RCC 7860 (cell line): ENCODE measurements around the gene FCRL6.

Experiments
- DNase-seq: peaks from one replicate; pipeline ENCODE4 v3.0.0-alpha.2; 2015; ENCODE audit warnings: low spot score
- FAIRE-seq: peaks from 2 replicates; lab custom pipeline; 2012; peaks lifted over from hg19 to GRCh38; lab: Jason Lieb, UNC

Gene FCRL6

DNA sequence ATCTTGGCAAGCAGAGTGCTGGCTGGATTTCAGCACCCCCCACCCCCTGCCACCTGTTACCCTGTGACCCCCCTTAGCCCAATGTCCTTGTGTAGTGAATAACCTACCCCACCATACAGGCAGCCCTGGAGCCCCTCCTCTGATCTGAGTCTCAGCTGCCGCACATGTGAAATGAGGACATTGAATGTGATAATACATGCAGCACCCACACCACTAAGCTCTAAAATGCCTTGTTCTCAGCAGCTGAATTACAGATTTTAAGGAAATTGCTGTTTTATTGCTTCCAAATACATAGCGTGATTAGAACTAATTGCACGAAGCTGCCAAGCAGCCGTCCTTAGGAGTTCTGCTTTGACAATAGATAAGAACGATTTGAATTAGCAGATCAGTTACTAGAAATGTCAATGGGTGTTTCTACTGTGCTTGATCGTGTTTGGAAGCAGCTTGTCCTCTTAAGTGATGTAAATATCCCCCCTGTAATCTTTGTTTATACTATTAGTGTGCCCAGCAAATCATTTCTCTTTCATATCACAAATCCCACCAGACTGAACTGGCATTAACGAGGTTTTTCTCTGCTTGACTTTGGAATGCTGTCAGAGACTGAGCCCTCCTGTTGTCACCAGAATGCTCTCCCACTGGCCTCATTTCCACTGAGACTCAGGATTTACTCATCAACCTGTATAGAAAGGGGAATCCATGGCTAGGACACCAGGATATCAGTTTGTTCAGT lies 29.4 kb downstream of the FCRL6 start:
- no peak for FAIRE-seq

DNA sequence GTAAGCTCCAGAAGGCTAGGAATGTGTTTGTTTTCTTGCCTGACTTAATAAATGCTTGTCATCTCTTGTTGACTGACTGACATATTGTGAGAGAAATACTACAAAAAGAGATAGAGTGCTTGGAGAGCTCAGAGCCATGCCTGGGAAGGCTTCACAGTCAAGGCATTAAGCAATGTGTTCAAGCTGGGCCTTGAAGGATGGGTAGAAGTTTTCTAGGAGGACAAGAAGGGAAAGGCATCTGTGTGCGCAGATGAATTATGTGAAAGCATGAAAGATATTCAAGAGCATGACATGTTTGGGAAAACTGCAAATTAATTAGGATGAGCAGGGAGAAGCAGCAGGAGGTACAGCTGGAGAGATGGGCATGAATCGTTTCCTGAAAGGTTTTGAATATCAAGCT lies 30.1 kb downstream of the FCRL6 start:
- no peak for DNase-seq
- FAIRE-seq: no peak

More for the DNA sequence above, 29.4 kb downstream of the FCRL6 start:
- no peak for DNase-seq

DNA sequence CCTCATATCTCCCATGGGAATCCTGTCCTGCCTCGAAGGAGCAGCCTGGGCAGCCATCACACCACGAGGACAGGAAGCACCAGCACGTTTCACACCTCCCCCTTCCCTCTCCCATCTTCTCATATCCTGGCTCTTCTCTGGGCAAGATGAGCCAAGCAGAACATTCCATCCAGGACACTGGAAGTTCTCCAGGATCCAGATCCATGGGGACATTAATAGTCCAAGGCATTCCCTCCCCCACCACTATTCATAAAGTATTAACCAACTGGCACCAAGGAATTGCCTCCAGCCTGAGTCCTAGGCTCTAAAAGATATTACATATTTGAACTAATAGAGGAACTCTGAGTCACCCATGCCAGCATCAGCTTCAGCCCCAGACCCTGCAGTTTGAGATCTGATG lies 33.2 kb downstream of the FCRL6 start:
- DNase-seq: peak; percentile 57
- FAIRE-seq: peak; percentile 45

DNA sequence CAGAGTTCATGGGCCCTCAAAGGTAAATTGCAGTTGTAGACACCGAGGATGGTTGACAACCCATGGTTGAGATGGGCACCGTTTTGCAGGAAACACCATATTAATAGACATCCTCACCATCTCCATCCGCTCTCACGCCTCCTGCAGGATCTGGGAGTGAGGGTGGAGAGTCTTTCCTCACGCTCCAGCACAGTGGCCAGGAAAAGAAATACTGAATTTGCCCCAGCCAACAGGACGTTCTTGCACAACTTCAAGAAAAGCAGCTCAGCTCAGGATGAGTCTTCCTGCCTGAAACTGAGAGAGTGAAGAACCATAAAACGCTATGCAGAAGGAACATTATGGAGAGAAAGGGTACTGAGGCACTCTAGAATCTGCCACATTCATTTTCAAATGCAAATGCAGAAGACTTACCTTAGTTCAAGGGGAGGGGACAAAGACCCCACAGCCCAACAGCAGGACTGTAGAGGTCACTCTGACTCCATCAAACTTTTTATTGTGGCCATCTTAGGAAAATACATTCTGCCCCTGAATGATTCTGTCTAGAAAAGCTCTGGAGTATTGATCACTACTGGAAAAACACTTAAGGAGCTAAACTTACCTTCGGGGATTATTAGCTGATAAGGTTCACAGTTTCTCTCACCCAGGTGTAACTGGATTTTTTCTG lies 33.8 kb downstream of the FCRL6 start:
- FAIRE-seq (no peak), DNase-seq (no peak)

DNA sequence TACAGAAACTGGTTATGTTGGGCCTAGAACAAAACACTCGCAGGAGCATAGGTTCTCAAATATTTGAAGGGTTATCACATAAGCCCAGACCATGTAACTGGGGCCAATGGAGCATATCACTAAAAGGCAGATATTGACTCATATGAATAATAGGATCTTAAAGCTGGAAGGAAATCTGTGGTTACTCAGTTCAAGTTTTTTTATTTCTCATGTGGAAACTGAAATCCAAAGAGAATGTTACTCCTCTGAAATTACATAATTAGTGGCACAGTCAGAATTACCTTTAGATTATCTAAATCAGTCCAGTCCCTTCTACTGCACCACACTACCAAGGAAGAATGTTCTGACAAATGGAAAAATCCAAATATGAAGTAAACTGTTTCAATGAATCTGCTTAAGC lies 36.6 kb downstream of the FCRL6 start:
- DNase-seq: peak; percentile 65
- FAIRE-seq: peak; percentile 93

DNA sequence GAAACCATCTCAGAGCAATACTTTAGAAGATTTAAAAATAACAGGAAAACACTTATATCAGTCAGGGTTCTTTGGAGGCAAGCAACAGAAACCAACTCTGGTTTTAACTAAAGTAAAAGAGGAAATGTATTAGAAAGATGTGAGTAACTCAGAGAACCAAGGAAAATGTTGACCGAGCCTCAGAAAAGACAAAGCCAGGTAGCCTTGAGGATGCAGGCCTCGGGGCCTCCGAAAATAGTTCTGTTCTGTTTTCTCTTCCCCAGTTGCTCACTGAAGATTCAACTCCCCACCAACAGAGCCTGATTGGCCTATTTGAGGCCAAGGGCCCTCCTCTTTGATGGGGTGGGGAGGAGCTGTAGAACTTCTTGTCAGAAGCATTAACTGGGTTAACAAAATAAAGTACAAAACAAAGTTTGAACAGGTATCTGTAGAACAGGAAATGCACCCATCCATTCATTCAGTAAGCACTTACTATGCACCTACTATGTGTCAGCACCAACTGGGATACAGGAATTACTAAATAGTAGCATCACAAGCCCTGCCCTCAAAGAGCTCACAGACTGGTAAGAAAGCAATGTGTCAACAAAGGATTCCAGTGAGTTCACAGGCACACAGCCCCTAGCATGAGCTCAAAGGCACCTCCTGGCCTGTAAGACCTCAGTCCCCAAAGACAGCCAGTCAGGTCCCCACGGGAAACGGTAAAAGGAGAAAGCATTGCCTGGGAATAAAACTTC lies 37.1 kb downstream of the FCRL6 start:
- no peak for DNase-seq
- no peak for FAIRE-seq

DNA sequence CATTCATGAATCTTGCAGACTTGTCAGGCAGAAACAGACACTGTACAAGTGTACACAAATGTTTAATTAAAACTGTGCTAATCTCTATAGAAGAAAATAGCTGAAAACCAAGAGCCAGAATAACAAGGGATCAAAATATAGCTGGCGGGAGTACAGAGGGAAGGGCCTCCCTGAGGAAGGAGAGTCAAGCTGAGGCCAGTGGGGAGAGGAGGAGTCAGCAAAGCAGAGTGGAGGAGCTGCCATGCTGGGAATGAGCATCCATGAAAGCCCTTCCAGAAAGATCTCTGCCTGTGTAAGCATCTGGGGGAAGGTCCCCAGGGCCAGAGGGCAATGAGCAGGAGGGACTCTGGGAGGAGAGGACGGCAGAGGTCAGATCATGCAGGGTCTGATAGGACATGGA lies 39.6 kb downstream of the FCRL6 start:
- FAIRE-seq (no peak), DNase-seq (no peak)

DNA sequence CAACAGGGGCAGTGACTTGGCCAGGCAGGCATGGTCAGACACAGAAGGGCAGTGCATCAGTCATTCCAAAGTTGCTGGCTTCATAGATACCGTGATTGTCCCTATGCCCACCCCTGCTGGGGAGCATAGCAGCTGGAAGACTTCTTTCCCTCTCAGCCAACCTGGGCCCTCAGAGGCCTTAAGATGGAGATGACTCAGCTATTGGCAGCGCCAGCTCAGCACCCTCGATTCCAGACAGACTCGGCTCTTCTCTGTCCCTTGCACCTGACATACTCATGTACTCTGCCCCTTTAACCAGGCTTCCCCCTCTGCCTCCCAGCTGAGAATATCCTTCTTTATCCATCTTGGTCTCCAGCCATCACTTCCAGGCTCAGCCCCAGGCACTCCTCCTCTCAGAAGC lies 41.3 kb downstream of the FCRL6 start:
- FAIRE-seq: no peak
- DNase-seq: peak; percentile 35

DNA sequence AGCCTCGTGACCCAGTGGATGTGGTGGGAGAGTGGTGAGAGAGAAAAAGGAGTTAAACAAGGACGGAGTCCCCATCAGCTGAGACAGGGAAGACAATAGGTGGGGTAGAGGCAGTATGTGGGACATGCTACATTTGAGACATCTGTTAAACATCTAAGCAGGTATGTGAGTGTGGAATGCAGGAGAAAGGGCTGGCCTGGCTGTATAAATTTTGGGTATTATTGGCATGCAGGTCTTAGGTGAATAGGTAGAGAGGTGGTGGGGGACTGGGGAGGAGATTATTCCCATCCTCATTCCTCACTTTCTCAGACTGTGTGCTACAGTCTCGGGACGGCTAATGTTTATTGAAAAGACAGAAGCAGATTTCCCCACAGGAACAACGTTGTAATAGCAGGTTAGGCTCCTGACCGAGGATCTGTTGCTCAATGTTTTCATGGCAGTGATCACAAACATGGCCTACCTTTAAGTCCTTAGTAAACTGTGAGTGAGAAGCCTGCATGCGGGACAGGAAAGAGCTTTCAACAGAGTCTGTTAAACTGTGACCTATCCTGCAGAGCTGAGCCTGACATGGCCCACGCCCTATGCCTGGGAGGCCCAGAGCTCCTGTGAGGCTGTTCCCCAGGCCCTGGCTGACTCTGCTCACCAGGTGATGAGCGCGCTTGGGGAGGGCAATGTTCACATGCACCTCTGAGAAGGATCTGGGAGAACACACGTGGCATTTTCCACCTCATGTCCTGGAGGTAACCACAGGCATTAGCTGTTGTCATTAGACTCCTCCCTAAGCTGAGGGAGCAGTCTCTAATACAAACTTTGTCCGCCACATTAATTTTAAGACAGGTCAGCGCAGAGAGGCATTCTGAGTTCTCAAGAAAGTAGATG lies 43.8 kb downstream of the FCRL6 start:
- no peak for FAIRE-seq

DNA sequence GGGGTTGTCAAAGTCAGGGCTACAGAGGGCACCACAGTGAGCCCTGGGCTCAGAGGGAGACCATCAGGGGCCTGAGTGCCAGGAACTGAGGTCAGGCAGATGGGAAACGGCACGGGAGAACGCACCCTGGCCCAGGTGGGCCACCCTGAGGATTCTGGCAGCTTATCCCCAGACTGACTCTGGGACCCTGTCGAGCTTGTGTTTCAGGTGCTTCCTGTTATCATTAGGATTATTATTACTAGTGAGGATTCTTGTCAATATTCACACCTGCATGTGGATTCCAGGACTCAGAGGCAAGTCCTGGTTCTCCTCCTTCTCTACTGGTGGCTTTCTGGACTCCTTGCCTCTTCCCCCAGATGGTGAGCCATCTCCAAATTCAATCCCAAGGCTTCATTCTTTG lies 45.1 kb downstream of the FCRL6 start:
- no peak for FAIRE-seq
- no peak for DNase-seq

More for the DNA sequence above, 43.8 kb downstream of the FCRL6 start:
- DNase-seq: no peak

DNA sequence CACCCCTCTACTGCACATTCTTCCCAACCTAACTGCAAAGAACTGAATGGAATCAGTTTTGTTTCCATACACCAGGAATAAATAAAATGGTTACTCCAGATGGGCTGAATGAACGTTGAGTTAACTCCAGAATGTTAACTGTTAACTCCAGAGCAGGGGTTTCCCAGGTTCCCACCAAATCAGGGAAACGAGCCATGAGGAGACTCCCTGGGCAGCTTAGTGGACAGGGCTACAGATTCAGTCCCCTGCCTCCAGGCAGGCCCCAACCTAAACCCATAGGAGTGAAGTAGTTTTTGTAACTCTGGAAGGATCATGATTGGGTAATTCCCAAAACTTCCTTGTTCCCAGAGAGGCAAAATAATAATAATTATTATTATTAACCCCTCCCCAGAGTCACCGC lies 46.2 kb downstream of the FCRL6 start:
- FAIRE-seq (no peak), DNase-seq (no peak)

DNA sequence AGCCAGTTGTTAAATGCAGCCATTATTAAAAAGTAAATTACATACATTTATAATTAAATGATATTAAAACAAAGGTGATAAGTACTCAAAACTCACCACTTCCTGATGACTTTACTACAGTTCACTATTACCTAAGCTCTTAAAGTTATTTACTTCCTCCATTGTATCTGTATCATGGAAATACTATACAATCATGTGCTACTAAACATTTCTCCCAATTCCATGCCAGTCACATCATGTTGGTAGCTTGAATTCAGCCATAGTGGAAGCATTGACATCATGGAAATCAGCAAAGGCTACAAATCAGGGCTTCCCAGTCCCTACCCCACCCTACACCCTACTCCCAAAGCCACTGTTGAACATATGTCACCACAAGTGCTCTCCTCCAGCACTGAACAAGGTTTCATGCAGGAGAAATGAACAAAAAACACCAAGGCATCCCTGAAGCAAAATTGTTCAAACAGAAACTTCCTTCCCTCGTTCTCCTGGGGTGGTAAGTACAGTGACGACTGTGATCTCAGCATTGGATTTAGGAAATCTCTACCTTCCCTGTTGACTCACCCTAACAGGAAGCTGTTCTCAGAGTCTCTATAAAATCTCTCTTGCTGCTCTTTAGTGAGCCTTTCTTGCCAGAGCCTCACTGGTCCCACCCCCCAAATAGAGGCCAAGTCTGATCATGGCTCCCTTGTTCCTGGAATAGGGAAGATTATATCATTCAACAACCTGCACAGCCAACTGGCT lies 47.6 kb downstream of the FCRL6 start:
- DNase-seq: peak; percentile 26
- no peak for FAIRE-seq

DNA sequence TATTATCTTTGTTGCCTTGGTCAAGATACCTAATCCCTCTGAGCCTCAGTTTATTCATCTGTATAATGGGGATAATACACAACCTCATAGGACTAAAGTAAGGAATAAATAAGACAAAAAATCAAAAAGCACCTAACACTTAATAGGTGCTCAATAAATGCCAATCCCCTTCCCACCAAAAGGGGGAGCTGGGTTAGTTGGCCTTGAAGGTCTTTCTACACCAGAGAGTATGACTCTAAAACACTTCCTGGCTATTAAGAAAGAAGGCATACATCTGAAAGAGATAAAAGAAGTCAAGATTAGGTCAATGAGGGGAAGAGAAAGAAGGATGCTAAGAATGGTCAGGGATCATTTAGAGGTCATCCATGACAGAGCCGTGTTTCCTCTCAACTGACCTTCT lies 49.2 kb downstream of the FCRL6 start:
- FAIRE-seq (no peak), DNase-seq (no peak)

DNA sequence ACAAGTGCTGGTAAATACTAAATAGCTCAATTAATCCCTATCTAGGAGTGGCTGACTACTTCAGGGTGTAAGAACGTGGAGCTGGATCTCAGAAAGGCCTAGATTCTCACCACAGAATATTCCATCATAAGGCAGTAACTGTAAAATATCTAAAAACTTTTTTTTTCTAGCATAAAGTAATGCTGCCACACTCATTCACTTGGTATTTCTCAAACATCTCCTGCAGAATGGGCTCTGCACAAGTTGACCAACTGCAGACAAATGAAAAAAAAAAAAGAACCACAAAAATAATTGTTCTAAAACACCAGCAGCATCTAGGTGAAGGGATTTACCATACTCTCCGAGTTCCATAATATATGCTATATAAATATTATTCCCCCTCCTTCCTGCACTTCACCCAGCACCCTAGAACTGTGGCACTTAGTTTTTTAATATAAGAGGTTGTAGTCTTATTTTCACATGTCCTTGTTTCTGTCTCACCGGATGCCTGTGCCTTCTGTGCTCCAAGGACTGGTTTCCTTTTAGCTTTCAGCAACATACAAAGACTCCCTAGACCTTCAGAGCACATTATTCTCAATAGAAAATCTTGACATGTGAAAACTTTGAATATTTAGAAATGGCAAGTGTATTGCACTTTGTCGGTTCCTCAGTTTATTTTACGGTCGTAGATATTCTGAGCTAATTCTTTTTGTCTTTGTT lies 51.4 kb downstream of the FCRL6 start:
- DNase-seq: no peak

DNA sequence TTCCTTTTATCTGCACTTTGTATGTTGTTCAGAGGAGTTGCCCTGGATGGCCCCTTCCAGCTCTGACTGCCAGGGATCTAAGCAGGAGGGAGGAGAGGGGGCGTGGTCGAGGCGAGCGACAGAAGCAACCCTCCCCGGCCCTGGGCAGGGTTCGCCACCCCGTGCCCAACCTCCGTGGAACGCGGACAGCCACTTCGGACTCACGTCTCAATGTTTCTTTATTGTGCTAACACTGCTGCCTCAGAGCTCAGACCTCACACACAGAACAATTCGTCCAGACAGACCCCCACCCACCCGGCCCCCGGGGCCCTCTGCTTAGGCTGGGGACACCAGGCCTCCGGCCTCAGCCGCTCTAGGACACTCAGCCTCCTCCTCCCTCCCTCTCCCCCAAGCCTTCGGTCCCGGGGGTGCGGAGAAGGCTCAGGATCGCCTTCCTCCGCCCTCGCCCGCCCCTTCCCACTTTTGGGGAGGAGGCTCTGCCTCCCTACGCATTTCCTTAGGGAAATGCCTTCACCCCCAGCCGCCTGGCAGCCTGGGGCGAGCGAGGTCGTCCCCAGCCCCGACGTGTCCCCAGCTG lies 52.0 kb downstream of the FCRL6 start:
- no peak for FAIRE-seq

More for the DNA sequence above, 51.4 kb downstream of the FCRL6 start:
- FAIRE-seq: no peak

DNA sequence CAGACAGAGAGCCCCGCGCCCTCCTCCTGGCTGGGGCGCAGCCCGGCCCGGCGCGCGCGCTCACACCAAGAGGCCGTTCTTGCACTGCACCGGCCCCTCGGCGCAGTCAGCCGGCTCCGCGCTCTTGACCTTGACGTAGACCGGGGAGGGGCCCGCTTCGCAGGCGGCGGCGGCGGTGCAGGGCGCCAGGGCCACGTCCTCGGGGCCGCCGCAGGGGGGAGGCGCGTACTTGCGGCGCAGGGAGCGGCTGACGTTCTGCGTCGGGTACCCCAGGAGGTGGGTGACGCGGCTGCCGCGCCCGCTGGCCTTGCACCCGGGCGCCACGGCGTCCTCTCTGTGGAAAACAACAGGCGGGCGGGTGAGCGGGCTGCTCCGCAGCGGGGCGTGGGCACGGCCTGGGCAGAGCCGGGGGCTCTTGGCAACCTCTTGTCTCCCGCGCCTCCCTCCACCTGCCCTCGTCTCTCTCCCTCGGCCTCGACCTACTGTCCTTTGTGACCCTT lies 52.6 kb downstream of the FCRL6 start:
- no peak for FAIRE-seq

More for the DNA sequence above, 52.0 kb downstream of the FCRL6 start:
- DNase-seq: no peak

DNA sequence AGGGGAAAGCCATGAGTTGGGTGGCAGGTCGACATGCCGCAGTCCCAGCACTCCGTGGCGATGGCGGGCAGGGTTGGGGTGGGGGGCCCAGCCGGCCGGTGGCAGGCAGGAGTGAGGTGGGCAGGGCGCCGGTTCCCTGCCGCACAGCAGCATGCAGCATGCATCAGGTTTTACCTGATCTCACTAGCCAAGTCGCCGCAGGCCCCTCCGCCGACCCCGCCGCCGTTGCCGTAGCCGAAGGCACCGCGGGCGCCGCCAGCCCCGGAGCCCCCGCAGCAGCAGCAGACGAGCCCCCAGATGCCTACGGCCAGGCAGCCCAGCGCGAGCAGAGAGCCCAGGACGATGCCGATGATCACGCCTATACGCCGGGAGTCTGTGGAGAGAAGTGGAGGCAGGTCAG lies 53.5 kb downstream of the FCRL6 start:
- DNase-seq (no peak), FAIRE-seq (no peak)

More for the DNA sequence above, 52.6 kb downstream of the FCRL6 start:
- DNase-seq: no peak

DNA sequence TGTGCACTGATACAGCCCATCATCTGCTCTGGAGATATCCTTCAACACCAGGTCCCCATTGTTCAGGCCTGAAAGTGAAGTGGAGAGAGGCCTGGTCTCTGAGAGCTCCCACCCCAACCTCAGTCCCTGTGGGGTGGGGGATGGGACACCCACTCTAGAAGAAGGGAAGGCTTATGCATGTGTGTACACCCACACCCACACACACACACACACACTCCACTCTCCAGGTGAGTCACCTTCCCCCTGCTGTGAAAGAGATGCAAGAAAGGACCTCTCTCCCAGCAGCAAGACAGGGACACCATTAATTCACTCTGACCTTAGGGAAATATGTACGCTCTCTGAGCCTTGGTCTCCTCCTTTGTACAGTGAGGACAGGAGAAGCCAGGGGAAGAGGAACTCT lies 54.4 kb downstream of the FCRL6 start:
- no peak for DNase-seq
- FAIRE-seq: no peak

DNA sequence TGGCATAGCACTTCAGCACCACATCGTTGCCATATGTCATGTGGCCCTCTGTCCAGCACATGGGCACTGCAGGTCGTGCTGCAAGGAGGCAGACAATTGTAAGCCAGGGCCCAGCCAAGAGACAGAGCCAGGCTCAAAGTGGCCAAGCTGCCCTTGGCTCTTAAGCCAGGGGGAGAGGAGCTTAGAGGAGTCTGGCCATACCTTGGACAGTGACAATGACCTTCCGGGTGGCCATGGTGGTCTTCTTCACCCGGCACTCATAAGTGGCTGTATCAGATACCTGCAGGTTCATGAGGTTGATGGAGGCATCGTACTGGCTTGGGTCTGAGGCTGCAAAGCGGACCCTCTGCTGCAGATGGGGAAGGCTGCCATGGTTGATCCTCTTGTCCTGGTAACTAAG lies 55.7 kb downstream of the FCRL6 start:
- DNase-seq (no peak), FAIRE-seq (no peak)
